Breast epithelium (tissue), 3 donors: ENCODE data around the gene NPHP4.

ENCODE experiments used
- POLR2A ChIP-seq: fragments of 450-650 bp; IDR thresholded peaks from one replicate; pipeline ENCODE4 v1.6.1; 2016; ENCODE audit warnings: antibody characterized with exemption, mild to moderate bottlenecking, moderate library complexity
- POLR2AphosphoS5 ChIP-seq, 3 donors: sonication (generic); formaldehyde crosslinking; IDR thresholded peaks; one replicate each; pipeline ENCODE4 v1.6.1; 2017; ENCODE audit warnings: antibody characterized with exemption in 3 of 3
- TF ChIP-seq, protein P1 (sequence below), 3 donors: fragments of 450-650 bp; IDR thresholded peaks; one replicate each; pipeline ENCODE4 v1.5.1; 2016 to 2017; ENCODE audit warnings: antibody characterized with exemption in 3 of 3, mild to moderate bottlenecking in 3 of 3, moderate library complexity in 3 of 3

DNA sequence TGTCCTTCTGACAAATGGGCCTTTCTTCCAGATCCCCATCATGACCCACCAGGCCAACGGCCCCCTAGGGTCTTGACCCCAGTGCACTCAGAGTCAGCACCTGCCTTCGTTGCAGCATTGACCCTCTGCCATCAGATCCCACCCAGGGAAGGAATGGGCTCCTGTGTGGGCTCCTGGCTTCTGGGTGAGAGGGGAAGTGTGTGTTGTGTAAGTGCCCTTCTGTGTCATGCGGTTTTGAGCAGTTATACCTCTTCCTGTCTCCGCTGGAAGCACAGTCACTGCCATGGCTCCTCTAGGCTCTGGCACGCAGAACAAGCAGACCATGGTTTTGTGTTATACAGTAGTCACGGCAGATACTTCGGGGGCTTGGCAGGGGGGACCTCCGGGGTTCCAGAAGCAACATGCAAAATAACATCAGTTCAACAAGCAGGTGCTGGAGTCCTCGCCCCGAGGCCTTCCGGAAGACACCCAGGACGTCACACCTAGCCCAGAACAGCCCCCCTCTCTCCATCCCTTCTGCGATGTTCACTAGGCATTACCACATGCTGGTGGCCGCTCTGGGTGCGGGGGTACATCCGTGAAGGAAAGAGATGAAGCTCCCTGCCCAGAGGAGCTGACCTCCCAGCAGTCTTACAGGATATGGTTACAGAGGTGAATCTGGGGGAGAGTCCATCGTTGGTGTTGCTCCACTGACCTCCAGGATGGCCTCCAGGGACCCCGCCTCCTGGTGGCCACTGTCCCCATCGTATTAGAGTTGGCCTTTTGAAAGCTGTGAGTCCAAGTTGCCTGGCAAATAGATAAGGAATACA, 36.0 kb upstream of the NPHP4 start:
- TF ChIP-seq, protein P1, sequence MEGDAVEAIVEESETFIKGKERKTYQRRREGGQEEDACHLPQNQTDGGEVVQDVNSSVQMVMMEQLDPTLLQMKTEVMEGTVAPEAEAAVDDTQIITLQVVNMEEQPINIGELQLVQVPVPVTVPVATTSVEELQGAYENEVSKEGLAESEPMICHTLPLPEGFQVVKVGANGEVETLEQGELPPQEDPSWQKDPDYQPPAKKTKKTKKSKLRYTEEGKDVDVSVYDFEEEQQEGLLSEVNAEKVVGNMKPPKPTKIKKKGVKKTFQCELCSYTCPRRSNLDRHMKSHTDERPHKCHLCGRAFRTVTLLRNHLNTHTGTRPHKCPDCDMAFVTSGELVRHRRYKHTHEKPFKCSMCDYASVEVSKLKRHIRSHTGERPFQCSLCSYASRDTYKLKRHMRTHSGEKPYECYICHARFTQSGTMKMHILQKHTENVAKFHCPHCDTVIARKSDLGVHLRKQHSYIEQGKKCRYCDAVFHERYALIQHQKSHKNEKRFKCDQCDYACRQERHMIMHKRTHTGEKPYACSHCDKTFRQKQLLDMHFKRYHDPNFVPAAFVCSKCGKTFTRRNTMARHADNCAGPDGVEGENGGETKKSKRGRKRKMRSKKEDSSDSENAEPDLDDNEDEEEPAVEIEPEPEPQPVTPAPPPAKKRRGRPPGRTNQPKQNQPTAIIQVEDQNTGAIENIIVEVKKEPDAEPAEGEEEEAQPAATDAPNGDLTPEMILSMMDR (IDR thresholded peaks at IDR 0.05), result no peak
- TF ChIP-seq POLR2A (no peak), POLR2AphosphoS5 (IDR thresholded peaks at IDR 0.05) (no peak)
